NCI-H187 (cell line): ENCODE results near the gene CACNA1D.

Experiments used
- DNase-seq, 2 experiments: peaks; one replicate each; lab custom pipeline; 2025; lab: John Stamatoyannopoulos, UW

The CACNA1D gene

GRCh38 chr3:53579636-53580035, 85.2 kb downstream of the CACNA1D start:
- DNase-seq = no peak

- no peak for DNase-seq
These were observed 87.3 kb downstream of the CACNA1D start for GRCh38 chr3:53581671-53582070.

DNA sequence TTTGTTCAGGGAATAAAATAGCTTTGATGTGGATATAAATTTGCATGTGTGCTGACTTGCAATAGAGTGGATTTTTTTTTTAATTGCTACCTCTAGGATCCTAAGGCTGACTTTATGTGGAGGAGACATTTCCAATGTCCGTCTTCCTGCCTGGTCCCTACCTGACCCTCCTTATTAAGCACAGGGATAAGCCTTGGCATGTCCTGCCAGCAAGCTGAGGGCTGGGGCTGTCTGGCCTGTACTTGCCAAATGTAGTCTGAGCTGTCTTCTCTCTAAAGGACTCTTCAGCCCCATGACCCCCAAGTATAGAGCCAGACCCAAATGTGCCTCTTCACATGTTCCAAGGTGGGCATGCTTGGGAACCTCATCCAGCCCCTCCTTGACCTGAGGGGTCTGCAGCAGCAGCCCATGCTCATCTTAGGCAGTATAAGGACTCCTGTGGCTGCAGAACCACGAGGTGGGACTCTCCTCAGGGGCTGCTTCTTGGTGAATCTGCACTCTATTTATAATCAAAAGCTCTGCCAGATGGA, 88.8 kb downstream of the CACNA1D start:
- DNase-seq = no peak

- no peak for DNase-seq
These were observed 90.6 kb downstream of the CACNA1D start for GRCh38 chr3:53585049-53585448.

DNA sequence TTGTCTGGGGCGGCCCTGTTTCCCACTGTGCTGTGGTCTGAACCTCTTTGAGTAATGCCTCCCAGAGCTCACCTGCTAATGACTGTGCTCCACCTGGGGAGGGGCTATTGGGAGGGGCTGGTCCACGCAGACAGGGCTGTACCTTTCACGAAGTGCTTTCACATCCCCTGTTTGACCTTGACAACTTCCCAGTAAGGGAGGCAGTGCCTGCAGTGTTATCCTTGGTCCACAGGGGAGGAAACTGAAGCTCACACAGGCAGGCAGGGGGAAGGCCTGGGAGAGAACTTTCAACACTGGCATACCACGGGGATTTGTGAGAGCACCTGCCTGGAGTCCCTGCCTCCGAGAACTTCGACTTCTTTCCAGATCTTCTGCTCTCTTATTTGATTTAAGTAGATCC, 91.2 kb downstream of the CACNA1D start:
- DNase-seq = no peak

DNA sequence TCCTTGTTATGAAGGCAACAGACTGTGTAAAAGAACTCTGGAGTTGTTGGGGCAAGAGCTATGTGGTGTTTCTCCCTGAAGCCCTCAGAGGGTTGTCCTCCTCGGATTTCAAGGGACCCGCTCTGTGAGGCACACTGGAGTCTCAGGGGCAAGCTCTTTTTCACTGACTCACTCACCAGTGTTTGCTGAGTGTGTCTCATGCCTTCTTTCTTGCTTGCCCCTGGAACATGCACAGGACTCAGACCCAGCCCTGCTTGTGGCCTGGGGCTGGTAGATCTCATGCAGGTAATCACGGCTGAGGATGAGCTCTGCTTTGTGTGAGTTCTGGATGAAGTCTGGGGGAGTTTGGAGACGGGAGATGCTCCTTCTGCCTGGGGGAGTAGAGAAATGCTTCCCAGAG, 93.7 kb downstream of the CACNA1D start:
- DNase-seq = no peak

GRCh38 chr3:53589201-53589600, 94.8 kb downstream of the CACNA1D start:
- DNase-seq = no peak

GRCh38 chr3:53589806-53590205, 95.4 kb downstream of the CACNA1D start:
- DNase-seq = no peak

- no peak for DNase-seq
These were observed 96.2 kb downstream of the CACNA1D start for GRCh38 chr3:53590606-53591005.

GRCh38 chr3:53591646-53592045, 97.2 kb downstream of the CACNA1D start:
- DNase-seq = no peak

DNA sequence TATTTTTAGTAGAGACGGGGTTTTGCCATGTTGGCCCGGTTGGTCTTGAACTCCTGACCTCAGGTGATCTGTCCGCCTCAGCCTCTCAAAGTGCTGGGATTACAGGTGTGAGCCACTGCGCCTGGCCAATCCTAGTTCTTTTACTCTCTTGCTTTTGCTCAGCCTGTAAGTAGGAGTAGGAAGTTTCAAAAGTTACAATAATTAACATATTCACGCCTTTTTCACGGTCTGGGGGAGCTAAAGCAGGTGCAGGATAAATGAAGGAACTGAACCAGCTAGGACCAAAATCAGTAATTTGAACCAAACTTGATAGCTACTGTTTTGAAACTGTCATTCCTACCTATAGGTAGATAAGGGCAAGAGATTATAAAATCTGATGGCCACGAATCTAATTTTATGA, 98.5 kb downstream of the CACNA1D start:
- no peak for DNase-seq

DNA sequence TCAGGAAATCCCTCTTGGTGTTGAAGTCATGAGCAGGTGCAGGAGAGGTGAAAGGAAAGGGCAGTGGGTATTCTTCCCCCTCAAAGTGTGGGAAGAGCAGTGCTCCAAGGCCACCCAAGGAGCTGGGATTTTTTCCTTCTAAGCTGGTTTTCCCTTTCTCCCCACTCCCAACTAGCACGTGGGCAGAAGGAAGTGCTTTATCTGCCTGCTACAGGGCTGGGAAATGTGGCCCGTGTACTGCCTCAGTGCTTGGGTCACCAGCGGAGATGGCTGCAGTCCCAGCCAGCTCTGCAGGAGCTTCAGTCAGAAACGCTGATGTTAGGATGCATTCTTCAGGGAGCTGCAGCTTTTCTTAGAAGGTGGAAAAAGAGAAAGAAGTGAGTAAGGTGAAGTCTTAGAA, 99.2 kb downstream of the CACNA1D start:
- DNase-seq = no peak

- no peak for DNase-seq
These were observed 99.9 kb downstream of the CACNA1D start for GRCh38 chr3:53594276-53594675.

- no peak for DNase-seq
These were observed 101.2 kb downstream of the CACNA1D start for GRCh38 chr3:53595660-53596059.

DNA sequence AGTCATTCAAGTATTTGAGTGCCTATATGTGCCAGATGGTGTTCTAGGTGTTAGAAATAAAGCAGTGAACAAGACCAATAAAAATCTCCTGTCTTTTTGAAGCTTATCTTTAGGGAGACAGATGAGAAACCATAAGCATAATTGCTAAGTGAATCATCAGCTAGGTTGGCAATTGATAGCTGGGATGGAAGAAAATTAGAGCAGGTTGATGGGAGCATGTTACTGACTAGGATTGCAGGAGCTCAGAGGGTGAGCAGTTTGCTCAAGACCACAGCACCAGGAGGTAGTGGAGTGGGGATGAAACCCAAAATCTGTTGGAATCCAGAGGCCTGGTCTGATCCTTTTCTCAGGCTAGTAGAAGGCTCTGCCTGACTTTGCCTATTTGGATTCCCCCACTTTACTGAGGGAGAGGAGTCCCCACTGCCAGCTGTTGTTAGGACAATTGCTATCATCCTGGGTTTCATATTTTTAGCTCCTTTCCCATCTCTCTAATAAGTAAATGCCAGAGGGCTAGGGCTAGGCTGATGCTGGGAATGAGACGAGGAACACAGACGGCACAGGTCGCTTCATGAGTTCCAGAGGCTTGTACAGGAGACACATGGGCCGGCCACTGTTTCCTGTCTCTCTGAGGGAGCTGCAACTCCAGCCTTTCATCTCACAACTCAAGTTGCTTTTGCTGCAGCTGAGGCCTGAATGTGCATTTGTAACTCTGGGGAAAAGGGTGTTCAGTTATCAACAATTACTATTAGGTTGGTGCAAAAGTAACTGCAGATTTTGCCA, 102.9 kb downstream of the CACNA1D start:
- no peak for DNase-seq

GRCh38 chr3:53599771-53600170, 105.4 kb downstream of the CACNA1D start:
- DNase-seq = no peak

DNA sequence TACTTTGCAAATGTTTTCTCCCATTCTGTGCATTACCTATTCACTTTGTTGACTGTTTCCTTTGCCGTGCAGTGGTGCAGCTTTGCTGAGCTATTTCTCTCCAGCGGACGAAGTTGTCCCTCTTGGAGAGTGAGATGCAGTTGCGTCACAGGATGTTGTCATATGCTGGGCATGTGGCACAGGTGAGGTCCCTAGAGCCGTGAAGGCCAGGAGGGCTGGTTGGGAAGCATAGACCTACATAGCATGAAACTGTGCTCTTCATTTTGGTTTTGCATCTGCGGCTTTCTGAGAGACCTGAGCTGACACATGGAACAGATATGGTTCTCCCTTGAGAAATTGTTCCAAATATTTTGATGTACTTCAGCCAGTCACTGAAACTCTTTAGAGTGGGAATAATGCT, 108.5 kb downstream of the CACNA1D start:
- DNase-seq = no peak

DNA sequence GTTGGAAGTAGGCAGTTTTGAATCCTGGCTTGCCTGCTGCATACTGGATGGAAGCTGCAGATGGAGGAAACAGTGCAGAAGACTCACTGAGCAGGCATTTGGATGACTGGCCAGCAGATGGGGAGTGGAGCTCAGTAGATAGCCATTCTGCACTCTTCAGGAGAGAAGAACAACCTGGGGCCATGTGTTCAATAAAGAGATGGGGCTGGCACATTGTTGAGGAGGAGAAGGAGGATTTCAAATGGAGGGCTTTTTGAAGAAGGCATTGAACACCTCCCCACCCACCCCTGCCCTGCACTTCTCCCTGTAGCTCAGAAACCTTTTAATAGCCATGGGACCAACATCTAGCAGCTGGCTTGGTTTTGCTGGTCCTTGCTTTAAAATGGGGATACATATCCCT, 109.8 kb downstream of the CACNA1D start:
- no peak for DNase-seq

DNA sequence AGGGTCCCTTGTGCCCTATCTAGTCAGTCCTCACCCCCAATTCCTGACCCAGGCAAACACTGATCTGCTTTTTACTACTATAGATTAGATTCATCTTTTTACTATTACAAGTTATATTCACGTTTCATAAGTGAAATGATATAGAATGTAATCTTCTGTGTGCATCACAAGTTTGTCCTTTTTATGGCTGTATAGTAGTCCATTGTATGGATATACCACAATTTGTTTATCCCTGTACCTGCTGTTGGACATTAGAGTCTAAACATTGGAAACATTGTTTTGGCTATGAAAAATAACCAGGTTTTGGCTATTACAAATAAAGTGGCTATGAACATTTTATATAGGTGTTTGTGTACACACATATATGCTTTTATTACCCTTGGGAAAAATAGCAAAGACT, 112.4 kb downstream of the CACNA1D start:
- no peak for DNase-seq

- DNase-seq = no peak
These were observed 118.1 kb downstream of the CACNA1D start for GRCh38 chr3:53612508-53612907.

- no peak for DNase-seq
These were observed 118.7 kb downstream of the CACNA1D start for GRCh38 chr3:53613125-53613524.

DNA sequence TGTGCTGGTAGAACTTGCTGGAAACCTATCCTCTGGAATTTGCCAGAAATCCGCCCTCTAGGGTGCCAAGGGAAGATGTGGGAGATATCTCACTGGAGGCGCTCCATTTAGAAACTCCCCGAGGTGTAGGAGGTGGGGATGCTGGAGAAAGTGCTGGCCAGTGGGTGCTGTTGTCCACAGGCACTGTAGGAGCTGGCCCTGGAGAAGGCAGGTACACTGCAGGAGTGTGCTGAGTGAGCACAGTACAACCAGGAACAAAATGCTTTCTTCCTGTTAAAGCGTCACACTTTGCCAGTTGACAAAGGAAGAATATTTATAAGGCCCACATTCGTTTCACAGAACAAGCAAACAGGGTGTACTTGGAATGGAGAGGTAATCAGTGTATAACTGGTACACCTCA, 119.9 kb downstream of the CACNA1D start:
- DNase-seq = no peak

DNA sequence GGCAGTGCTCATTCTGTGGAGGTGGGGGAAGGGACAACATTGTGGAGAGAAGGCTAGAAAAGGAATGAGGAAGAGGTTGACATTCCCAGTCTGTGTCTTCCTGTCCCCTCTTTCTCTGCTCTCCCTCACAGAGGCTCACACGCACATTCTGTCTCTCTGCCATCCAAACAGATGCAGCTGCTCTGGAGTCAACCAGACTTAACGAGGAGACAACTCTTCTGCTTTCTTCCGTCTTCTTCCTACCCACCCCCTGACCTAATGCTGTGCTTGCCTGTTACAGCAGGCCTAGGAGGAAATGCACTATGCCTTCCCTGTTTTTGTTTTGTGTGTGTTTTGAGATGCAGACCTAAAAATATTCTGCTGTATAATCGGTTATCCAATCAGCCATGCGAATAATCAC, 121.9 kb downstream of the CACNA1D start:
- DNase-seq = no peak
